DMS79 treated with DMSO at 0.1 percent for 48 hours (cell line): ENCODE data around the gene CTDSPL.

Experiments
- DNase-seq: peaks from one replicate; lab custom pipeline; 2025; lab: John Stamatoyannopoulos, UW

CTDSPL gene

DNA sequence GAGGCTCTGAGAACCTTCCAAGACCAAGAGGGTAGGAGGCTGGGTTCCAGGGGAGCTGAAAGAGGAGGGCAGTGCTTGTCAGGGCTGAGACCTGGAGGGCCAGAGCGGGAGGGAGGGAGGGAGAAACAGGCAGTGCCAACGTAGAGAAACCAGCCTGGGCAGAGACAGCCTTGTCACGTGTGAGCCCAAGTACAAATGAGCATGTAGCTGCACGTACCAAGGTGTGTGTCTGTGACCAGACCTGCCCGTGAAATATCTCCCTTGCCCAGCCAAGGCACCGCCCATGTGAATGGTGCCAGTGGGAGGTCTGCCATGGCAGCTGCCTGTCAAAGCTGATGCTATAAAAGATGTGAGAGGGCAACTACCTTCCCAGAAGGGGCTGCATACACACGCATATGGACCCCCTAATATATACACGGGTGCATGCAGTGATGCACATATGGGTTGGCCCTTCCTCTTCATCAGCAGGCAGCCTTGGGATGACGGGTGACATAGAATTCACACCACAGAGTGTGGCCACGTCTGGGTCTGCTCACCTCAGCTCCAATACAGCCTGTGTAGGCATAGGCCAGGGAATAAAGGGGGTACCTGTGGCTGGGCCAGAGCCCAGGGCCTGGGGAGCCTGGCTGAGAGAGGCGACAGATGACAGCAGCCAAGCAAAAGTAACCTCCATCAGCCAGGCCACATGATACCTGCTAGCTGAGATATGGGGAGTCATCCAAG, 7.8 kb upstream of the CTDSPL start:
- DNase-seq: no peak

DNA sequence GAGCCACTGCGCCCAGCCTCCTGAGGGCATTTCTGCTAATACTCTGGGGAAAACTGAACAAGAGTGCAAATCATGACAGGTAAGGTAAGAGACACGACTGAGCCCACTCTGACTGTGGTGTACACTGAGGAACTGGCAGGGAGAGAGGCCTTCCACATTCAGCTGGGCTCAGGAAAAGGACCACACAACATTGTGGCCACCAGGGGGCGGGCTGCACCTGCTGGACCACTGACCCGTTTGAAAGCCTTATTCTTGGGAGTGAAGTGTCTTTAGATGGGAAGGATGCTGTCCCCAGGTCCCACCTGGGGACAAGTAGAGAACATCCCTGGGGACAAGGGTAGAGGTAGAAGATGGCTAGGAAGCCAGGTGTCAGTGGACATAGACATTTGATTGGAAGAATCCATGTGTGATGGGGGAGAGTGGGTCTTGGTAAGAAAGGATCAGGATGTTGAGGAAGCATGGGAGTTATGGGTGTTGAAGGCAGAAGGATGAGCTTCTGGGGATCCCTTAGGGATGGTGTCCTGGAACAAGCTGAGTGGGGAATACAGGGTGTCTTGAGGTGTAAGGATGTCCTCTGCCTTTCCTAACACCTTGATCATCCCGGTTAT, 6.2 kb upstream of the CTDSPL start:
- peak; percentile 6 for DNase-seq

DNA sequence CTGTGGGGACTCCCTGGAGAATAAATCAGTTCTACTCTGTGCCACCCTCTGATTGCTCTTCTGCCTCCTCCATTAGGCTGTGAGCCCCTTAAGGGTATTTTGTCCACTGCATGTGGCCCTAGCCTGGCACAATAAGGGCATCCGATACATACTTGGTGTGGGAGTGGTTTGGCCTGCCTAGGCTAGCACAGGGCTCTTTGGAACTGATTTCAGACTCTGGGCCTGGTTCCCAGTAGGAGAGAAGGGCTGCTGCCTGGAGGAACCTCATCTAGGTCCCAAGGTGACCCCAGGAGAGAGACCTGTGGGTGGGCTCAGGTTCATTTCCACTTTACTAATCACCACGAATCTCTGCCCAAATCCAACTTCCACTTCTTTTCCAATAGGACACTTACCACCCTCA, 5.3 kb upstream of the CTDSPL start:
- DNase-seq: no peak

DNA sequence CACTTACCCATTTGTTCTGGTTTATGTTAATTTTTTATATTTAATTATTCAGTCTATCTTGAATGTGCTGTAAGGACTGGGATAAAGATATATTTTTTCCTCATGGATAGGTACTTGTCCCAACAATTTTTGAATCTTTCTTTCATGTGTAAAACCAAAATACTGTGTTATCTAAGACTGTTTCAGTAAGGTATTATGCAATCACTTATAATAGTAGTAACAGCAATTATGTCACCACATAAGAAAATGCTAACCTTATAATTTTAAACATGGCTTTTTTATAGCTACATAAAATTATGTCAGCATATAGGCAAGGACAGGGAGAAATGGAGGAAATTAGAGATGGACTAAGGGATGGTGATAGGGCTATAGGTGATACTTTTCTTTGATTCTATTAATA, 2.9 kb upstream of the CTDSPL start:
- no peak for DNase-seq

DNA sequence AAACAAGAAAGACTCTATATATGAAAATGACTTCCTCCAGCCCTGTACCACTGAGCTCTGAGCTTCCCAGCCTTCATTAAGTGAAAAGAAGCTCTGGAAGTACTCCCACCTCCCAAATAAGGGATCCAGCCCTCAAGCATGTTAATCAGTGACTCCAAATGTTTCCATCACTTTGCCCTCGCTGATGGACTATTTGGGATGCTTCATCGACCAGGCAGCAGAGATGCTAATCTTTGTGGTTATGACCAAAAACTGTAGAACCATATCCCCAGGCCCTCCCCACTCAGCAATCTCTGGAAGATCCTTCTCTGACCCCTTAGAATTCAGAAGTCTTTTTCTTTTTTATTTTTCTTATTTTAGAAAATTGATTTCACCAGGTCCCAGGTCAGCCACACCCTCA, 2.3 kb upstream of the CTDSPL start:
- no peak for DNase-seq

DNA sequence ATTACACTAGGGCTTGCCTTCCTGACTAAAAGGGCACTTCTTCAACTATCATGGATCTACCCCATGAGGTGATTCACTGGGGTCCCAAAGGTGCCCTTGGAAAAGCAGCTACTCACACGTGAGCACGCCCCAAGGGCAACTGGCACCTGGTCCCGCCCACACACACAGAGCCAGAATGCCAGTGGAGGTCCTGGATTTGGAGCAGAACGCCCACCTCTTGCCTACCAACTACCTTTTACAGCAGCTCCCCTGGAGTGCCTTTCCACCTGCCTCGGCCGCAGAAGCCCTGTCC, 1.8 kb upstream of the CTDSPL start:
- DNase-seq: no peak

DNA sequence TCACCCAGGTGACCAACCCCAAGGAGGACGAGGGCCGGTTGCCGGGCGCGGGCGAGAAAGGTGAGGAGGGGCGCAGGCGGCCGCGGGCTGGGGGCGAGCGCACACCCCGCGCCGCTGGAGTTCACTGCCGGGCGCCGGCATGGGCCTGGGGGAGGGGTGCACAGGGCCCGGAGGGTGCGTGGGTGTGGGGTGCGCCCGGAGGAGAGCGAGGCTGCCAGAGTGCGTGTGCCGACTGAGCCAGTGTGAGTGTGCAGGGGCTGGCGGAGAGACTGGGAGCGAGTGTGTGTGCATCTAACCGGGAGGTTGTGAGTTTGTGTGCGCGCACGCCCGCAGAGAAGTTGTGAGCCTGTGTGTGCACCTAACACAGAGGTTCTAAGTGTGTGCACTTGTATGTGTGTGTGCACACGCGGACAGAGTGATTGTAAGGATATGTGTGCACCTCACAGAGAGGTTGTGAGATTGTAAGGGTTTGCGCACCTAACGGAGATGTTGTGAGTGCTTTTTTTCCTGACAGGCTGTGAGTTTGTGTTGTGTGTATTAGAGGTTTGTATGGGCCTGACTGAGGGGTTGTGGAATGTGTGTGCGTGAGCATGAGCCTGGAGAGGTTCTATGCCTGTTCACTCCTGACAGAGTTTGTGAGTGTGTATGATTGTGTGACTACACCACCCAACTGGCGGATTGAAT, 681 bp downstream of the CTDSPL start:
- no peak for DNase-seq

DNA sequence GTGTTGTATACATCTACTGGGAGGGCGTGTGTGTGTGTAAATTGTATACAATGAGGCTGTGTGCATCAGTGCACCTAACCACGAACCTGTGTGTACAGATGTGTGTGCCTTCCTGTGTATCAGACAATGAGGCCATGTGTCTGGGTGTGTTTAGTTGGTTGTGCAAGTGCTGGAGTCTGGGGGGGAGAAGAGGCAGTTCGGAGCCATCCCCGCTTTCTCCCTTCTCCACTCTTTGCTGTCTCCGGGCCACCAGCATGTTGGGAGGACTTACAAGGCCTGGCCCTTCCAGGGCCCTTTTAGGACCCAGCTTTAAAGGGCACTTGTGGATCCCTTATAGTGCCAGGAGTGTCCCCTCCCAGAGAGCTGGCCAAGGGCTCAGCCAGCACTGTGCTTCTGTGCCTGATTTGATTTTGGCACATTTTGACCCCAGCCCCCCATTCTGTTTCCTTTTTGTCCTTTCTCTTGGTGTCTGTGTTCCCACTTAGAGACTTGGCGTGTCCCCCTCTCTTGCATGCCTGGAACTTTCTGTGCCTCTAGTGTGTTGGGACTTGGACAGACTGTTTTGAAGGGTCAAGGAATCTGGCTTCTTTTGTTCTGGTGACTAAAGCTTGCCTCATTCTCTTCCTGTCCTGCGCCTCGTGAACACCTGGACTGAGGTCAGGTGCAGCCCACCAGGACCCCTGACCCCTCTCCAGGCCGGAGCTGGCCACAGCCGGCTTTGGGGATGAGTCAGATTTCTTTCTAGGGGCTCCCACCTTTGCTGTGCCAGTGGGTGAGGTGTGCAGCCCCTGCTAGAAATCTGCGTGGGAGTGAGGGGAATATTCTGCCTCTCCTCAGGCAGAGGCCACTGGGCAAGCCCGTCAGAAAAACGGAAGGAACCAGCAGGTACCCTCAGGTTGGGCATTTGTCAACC, 1.5 kb downstream of the CTDSPL start:
- peak; percentile 18 for DNase-seq

DNA sequence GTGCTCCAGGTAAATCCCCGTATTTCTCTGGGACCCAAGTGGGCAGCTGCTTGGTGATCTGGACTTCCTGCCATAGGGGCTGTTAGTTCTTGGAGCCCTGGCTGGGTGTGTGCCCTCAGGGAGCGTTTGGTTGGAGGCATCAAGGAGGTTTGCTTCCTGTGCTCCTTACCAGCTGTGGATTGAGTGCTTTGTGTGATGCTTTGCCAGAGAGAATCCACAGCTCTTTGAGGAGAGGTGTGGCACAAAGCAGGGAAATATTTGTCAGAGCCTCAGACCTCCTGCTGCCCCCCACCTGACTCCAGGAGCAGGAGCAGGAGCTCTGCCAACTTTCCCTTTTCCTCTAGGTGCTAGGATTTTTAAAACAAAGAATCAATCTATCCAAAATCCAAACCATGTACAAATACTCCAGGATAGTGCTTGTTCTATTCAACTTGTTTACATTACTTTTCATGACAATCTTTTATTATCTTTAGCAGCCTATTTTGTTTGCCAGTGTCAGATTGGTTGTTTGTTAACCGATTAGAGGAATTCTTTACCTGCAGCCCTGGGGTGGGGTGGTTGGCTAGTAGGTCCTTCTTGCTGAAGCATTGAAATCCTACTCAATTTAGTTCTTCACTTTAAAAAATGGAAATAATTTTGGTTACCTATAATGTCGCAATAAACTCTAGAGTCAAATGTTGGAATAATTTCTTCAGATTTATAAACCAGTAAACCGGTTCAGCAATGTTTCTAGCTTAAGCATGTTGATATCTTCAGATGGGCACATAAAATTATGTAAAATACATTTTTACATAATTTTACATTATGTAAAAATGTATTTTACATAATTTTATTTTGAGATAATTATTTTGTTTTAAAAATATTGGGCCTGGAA, 2.5 kb downstream of the CTDSPL start:
- DNase-seq: peak; percentile 13

DNA sequence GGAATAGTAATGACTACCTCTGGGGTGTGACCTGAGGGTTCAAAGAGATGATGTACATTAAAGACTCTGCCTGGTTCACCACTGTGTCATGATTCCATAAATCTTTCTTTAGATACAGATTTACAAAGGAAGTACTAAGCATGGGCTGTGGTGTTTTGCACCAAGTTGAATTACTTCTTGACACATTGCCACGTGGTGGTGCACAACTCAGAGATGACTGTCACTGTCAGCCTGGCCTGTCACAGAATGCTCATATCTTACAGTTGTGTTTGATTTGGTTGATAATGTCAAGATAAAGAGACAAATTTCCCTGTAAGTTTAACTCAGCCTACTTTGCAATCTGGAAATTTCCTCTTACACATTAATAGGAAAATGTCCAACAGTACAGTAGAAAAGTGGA, 3.2 kb downstream of the CTDSPL start:
- DNase-seq: no peak

DNA sequence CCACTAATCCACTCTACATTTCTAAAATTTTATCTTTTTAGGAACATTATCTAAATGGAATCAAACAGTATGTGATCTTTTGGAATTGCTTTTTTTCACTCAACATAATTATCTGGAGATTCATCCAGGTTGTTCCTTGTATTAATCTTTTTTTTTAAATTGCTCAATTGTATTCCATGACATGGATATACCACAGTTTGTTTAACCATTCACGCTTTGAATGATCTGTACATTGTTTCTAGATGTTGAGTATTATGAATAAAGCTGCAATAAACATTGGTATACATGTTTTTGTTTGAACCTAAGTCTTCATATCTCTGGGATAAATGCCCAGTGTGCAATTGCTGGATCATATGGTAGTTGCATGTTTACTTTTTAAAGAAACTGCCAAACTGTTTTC, 5.5 kb downstream of the CTDSPL start:
- DNase-seq: no peak

DNA sequence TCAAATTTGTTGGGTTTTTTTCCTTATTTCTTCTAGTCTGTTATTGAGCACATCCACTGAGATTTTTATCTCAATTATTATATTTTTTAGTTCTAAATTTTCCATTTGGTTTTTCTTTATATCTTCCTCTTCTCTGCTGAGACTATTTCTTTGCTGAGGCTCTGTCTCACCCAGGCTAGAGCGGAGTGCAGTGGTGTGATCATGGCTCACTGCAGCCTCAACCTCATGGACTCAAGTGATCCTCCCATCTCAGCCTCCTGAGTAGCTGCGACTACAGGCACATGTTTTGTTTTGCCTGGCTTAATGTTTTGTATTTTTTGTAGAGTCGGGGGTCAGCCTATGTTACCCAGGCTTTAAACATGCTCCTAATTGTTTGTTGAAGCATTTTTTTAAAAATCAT, 10.2 kb downstream of the CTDSPL start:
- no peak for DNase-seq

DNA sequence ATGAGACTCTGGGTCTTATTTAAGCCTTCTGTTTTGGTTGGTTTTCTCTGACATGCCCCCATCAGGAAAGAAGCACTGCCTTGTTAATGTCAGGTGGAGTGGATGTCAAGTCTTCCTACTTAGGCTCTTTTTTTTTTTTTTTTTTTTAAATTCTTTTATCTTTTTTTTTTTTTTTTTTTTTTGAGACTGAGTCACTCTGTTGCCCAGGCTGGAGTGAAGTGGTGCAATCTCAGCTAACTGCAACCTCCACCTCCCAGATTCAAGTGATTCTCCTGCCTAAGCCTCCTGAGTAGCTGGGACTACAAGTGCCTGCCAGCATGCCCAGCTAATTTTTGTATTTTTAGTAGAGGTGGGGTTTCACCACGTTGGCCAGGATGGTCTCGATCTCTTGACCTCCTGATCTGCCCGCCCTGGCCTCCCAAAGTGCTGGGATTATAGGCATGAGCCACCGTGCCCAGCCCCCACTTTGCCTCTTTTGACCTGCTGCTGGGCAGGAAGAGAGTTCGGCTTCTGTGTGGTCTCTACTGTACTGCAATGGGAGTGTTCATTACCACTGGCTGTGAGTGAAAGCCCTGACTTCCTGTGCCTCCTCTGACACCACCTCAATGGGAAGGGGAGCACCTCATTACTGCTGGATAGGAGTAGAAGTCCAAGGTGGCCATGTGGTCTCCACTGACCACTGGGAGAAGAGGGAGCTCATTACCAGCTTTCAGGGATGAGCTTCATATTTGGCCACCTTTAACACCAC, 10.9 kb downstream of the CTDSPL start:
- no peak for DNase-seq

DNA sequence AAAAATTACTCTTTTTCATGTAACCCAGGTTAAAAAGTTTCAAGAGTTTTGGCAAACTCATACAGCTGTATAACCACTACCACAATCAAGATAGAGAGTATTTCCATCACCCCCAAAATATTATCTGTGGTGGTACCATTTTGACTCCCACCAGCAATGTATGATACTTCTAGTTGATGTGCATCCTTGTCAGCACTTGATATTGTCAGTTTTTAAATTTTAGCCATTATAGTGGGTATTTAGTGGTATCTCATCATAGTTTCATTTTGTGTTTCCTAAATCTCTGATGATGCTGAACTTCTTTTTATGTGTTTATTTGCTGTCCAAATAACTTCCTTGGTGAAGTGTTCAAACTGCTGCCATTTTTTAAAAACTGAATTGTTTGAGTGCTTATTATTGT, 14.6 kb downstream of the CTDSPL start:
- DNase-seq: no peak

DNA sequence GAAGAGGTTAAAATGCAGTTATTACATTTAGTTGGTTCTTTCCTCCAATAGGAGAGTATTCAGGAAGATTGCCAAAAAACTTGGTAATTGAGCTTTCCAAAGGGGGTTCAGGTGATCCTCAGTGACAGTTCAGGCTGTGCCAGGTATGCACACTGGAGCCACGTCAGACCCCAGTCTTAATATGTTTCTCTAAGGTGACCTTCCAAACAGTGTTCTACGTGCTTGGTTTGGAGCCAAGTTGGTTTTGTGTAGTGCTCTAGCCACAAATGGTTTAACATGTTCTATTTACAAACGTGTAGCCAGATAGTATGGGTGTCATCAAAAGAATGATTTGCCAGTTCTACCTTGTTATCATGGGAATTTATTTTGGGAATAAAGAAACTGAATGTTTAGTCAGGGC, 21.0 kb downstream of the CTDSPL start:
- DNase-seq: no peak

DNA sequence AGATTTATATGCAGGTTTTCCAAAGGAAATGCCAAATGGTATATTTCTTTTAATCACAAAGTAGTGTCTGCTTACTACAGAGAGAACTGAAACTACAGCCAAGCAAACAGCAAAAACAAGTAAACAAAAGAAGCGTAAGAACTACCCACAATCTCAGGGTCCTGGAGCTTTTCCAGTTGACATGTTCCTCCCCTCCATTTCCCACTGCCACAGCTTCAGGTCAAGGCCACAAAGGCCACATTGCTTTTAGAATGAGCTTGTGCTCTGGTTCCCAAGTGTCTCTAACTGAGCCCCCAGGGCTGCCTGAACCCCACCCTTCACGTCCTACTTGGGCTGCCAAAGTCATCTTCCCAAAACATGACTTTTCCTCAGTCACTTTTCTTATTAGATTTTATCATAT, 24.1 kb downstream of the CTDSPL start:
- no peak for DNase-seq

DNA sequence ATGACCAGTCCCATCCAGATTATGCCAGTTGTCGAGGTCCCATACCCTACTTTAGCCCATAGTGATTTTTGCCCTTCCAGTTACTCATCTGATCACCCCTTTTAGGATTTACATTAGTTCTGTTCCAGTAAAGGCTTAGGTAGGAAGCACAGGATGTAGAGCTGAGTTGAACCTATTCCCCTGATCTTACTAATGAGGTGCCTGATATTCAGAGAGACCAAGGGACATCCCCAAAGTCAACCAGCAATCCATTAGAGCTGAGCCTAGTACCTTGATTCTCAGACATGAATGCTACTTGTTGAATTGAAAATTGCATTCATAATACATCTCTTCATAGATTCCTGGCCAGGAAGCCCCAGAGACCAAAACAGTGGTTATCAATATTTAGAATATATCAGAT, 24.7 kb downstream of the CTDSPL start:
- no peak for DNase-seq

DNA sequence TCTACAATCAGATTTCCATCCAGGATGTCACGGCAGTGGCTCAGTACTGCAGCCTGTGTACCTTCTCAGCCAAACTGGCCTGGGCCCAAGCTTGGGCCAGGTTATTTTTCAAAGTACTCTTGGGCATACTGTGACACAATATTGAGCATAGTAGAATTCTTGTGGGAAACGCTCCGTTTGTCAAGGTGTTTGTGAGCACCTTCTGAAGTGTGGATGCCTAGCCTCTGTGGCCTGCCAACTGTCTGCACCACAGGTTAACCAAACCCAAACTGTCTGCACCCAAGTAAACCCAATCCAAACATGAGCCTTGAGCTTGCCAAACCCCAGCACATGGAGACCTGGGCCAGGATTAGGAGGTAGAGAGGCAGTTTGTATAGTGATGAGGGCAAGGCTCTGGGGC, 25.4 kb downstream of the CTDSPL start:
- peak; percentile 25 for DNase-seq

DNA sequence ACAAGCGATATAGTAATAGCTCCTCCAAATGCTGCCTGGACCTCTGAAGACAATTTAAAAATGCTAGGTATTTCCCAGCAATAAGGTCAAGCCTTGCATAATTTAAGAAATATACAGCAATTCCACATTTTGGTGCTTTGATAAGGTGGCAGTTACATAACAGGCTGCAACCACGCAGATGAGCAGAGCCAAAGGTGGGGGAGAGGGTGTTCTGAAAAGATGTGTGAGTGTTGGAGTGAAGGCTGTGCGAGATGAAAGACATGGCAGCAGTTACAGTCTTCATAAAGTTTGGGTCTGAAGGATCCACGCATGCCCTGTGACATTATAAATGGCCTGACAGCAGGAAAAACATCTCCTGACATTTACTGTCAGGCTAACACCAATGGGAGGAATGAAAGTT, 26.1 kb downstream of the CTDSPL start:
- no peak for DNase-seq

DNA sequence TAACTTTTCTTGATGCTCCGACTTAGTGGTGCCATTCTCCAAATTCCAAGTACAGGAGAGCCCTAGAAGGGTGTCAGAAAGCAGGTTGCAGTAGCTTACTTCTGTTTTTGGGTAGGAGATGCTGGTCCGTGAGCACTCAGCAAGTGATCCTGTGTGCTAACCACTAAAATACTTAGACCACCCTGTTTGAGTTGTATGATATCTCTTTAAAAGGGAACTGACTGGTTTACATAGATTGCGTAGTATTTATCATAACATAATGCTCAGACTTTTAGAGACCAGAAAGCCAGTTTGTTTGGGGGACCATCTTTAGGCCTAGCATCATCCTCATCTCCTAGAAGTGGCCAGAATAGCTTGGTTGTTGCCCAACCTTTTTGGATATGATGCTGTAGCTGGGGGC, 26.7 kb downstream of the CTDSPL start:
- DNase-seq: no peak

DNA sequence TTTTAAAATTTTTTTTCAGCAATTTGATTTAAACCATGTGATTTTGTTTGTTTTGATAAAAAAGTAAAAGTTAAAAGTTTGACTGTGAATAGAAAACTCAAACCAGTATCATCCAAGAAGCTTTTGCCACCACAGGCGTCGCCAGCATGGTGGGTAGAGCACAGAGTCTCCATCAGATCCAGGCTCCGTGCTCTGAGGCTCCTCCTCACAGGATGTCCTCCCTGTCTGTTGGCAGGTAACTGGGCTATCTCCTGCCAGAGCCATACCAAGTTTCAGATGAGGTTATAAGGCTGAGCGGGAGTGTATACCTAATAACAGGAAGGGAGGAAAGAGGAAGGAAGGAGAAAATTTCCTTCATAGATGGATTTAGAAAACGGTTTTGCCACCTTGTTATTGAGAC, 28.8 kb downstream of the CTDSPL start:
- DNase-seq: no peak
